Measurements from ENCODE around the gene CPNE8.

The CPNE8 gene

GRCh38 chr12:38614171-38614570 is 291.2 kb downstream of the CPNE8 start:
- peaks cover 3% of the 10 kb centered on the region for H3K9me3 Mint-ChIP-seq
- no peak overlapping the region for H3K4me3 Mint-ChIP-seq
- no peaks in the 10 kb centered on the region for H3K36me3 Mint-ChIP-seq (ENCODE audit: low read depth)
- no peaks in the 10 kb centered on the region for H3K4me1 Mint-ChIP-seq
- TF ChIP-seq, protein P1, sequence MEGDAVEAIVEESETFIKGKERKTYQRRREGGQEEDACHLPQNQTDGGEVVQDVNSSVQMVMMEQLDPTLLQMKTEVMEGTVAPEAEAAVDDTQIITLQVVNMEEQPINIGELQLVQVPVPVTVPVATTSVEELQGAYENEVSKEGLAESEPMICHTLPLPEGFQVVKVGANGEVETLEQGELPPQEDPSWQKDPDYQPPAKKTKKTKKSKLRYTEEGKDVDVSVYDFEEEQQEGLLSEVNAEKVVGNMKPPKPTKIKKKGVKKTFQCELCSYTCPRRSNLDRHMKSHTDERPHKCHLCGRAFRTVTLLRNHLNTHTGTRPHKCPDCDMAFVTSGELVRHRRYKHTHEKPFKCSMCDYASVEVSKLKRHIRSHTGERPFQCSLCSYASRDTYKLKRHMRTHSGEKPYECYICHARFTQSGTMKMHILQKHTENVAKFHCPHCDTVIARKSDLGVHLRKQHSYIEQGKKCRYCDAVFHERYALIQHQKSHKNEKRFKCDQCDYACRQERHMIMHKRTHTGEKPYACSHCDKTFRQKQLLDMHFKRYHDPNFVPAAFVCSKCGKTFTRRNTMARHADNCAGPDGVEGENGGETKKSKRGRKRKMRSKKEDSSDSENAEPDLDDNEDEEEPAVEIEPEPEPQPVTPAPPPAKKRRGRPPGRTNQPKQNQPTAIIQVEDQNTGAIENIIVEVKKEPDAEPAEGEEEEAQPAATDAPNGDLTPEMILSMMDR (IDR thresholded peaks at IDR 0.05; ENCODE audit: unreplicated experiment in 3 of 3) = no peak
- H3K27me3 Mint-ChIP-seq (ENCODE audit: low read depth) = no peaks in the 10 kb centered on the region
- no peak overlapping the region for H3K27ac Mint-ChIP-seq

DNA sequence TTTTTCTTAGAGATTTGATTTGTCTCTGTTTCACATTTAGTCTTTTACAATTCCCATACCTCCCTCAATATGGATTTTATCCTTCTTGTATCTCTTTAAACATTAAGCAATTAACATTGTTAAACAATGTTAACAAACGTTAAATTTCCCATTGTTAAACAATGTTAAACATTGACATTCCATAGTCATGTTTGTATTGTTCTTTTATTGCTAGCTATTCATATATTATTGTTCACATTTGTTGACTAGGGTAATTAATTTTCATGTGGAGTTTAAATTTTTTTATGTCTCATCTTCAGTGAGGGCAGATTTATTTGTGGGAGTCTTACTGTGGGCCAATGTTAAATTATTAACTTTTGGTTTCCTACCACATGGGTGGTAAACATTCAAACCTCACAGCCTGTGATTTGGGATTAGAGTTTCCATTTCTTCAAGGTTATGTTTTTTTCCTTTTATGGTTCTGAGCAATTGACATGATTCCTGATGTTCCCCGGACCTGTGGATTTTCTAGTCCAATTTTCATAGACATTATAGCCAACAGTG is 294.5 kb downstream of the CPNE8 start:
- no peaks in the 10 kb centered on the region for H3K36me3 Mint-ChIP-seq (ENCODE audit: low read depth)
- H3K4me3 Mint-ChIP-seq = no peak overlapping the region
- no peaks in the 10 kb centered on the region for H3K27me3 Mint-ChIP-seq (ENCODE audit: low read depth)
- no peak overlapping the region for H3K27ac Mint-ChIP-seq
- H3K4me1 Mint-ChIP-seq = no peaks in the 10 kb centered on the region
- peaks cover 3% of the 10 kb centered on the region for H3K9me3 Mint-ChIP-seq
- TF ChIP-seq, protein P1 (IDR thresholded peaks at IDR 0.05; ENCODE audit: unreplicated experiment in 3 of 3) = no peak

GRCh38 chr12:38607295-38607694 is 298.1 kb downstream of the CPNE8 start:
- TF ChIP-seq, protein P1 (IDR thresholded peaks at IDR 0.05; ENCODE audit: unreplicated experiment in 3 of 3) = no peak
- peaks cover 8% of the 10 kb centered on the region for H3K4me1 Mint-ChIP-seq
- H3K4me3 Mint-ChIP-seq = no peak overlapping the region
- no peak overlapping the region for H3K27ac Mint-ChIP-seq
- no peaks in the 10 kb centered on the region for H3K36me3 Mint-ChIP-seq (ENCODE audit: low read depth)
- peaks cover 3% of the 10 kb centered on the region for H3K9me3 Mint-ChIP-seq
- no peaks in the 10 kb centered on the region for H3K27me3 Mint-ChIP-seq (ENCODE audit: low read depth)
